Adipose tissue (tissue), 3 donors: Measurements from ENCODE around the gene KDM8. TPM values are rescaled to one million over a fixed set of nuclear protein-coding genes. Genes with fewer than 3 reads are reported as not detected.
"Not testable (repeated sequence)": the region's sequence is repeated elsewhere in the genome, so short reads cannot be mapped to it uniquely, and the experiment has no call there.

Experiments used
- H3K27ac ChIP-seq: one replicate; pipeline ENCODE4 v1.5.1; 2013; ENCODE audit warnings: low read depth, low read length
- WGBS, 3 donors: extraction: QIAGEN DNeasy Blood & Tissue Kit; methylation state at CpG; one replicate each; pipeline ENCODE4 v1.1.7; 2013; 5-methylcytosine and 5-hydroxymethylcytosine counted together
- polyA plus RNA-seq, 3 donors: library from polyadenylated mRNA; stranded (reverse); fragments of 200-250 nt; gene quantifications; one replicate each; pipeline ENCODE4 v1.2.3, GENCODE V29; 2013
- donor health status: healthy with polysubstance abuse.
- donor health status: Bipolar disorder and iron deficiency.
- donor health status: healthy.

The KDM8 gene
- polyA plus RNA-seq, 3 donors = 2.5 to 4.2 (median 2.6) TPM

- not testable (repeated sequence) for H3K27ac ChIP-seq
- 49 to 76% (median 75%) methylated on average over 1 of the region's 1 CpG for WGBS, 3 donors
Observed at GRCh38 chr16:27247076-27247475, 43.8 kb downstream of the KDM8 start.

DNA sequence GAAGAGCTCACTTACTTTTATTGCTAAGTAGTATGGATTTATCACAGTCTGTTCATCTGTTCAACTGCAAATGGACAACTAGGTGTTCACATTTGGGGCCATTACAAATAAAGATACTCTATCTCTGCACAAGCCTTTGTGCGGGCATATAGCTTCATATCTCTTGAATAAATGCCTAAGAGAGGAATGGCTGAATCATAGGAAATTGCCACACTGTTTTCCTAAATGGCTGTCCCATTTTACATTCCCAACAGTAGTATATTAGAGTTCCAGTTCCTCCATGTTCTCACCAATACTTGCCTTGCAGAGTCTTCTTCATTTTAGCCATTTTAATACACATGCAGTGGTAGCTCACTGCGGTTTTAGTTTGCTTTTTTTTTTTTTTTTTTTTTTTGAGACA is 44.7 kb downstream of the KDM8 start:
- WGBS, 3 donors = 89 to 97% (median 93%) methylated on average over 2 of the region's 2 CpGs
- no peak overlapping the region for H3K27ac ChIP-seq

DNA sequence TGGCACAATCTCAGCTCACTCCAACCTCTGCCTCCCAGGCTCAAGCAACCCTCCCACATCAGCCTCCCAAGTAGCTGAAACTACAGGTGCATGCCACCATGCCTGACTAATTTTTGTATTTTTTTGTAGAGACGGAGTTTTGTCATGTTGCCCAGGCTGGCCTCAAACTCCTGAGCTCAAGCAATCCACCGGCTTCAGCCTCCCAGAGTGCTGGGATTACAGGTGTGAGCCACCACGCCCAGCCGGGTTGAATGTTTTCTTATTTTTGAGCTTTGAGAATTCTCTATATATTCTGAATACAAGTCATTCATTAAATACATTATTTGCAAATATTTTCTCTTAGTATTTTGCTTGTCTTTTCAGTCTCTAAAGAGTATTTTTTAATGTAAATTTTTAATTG is 45.6 kb downstream of the KDM8 start:
- 98 to 100% (median 99%) methylated on average over 4 of the region's 4 CpGs for whole genome bisulfite sequencing, 3 donors
- not testable (repeated sequence) for H3K27ac ChIP-seq

DNA sequence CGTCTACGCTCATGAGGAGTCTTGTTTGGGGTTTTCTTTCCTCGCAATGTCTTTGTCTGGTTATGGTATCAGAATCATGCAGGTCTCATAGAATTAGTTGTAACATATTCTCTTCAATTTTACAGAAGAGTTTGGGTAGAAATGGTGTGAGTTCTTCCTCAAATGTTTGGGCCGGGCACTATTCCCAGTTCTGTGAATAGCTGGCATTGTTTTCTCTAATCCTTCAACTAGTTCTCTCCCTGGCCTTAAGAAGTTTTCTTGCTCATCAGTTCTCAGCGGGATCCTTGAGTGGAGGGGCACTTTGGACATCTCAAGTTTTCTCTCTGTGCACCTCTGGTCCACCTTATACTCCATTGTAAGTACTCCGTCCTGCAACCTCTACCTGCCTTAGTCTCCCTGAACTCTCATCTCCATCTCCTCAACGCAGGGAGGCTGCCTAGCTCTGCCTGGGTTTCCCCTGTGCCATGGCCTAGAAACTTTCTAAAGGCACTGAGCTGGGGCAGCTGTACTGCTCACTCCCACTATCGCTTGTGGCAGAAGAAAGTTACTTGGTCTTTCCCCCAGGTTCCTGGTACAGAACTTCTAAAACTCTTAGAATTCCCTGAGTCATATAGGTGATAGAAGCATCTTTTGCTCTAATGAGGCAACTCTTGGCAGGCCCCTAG is 48.3 kb downstream of the KDM8 start:
- 94 to 96% (median 96%) methylated on average over 8 of the region's 8 CpGs for WGBS, 3 donors
- no peak overlapping the region for H3K27ac ChIP-seq

DNA sequence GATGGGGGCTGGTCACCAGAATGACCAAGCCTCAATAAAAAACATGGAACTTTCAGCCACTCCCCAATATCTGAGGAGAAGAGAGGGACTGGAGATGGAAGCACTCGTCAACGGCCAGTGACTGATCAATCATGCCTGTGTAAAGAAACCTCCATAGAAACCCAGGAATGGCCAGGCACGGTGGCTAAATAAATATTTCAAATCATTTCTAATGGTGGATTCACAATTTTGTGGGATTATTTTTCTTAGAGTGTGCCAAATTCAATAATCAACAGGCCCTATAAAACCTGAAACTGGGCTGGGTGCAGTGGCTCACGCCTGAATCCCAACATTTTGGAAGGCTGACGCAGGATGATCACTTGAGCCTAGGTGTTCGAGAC is 48.9 kb downstream of the KDM8 start:
- 86 to 99% (median 98%) methylated on average over 6 of the region's 6 CpGs for WGBS, 3 donors
- H3K27ac ChIP-seq = no peak overlapping the region

- no peak overlapping the region for H3K27ac ChIP-seq
- WGBS, 3 donors = 84 to 92% (median 88%) methylated on average over 6 of the region's 6 CpGs
Observed at GRCh38 chr16:27253526-27253930, 50.2 kb downstream of the KDM8 start.

DNA sequence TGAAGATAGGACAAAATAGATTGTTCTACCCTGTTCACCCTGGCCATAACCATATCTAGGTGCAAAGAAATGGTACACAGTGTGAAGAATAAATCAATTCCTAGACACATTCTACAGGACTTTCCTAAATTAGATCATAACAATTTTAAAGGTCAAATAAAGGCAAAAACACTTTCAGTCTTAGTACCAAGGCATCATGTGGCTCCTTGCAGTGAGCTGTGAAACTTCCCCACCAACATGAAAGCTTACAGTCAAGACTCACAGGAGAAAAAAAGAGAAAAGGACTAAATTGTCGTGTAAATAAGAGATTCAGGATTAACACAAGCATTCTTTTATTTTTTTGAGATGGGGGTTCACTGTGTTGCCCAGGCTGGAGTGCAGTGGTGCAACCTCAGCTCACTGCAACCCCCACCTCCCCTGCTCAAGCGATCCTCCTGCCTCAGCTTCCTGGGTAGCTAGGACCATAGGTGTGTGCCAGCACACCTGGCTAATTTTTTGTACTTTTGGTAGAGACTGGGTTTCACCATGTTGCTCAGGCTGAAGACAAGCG is 51.0 kb downstream of the KDM8 start:
- H3K27ac ChIP-seq = no peak overlapping the region
- 87 to 92% (median 89%) methylated on average over 3 of the region's 3 CpGs for WGBS, 3 donors

- no peak overlapping the region for H3K27ac ChIP-seq
Observed at GRCh38 chr16:27256861-27257260, 53.5 kb downstream of the KDM8 start.

DNA sequence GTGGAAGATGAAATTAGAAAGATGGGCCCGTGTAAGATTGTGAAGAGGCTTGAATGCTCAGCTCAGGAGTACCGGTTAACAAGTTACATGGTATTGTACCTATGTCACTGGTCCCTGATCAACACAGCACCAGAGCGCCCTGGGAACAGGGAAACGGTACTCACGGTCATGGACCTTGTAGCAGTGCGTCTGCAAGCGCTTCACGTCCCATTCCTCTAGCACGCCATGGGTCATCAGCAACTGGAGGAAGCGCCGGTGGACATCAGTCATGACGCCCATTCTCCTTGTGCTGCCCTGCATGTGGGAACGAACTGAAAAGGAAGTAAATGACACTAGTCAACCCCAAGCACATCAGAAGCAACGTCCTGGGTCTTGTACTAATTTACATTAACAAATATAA is 53.9 kb downstream of the KDM8 start:
- WGBS, 3 donors = 89 to 94% (median 92%) methylated on average over 14 of the region's 14 CpGs
- H3K27ac ChIP-seq = no peak overlapping the region

More at GRCh38 chr16:27256861-27257260, 53.5 kb downstream of the KDM8 start:
- 98 to 99% (median 99%) methylated on average over 3 of the region's 3 CpGs for WGBS, 3 donors

- 54 to 79% (median 60%) methylated on average over 3 of the region's 3 CpGs for WGBS, 3 donors
- H3K27ac ChIP-seq = no peak overlapping the region
Observed at GRCh38 chr16:27258241-27258734, 55.0 kb downstream of the KDM8 start.

DNA sequence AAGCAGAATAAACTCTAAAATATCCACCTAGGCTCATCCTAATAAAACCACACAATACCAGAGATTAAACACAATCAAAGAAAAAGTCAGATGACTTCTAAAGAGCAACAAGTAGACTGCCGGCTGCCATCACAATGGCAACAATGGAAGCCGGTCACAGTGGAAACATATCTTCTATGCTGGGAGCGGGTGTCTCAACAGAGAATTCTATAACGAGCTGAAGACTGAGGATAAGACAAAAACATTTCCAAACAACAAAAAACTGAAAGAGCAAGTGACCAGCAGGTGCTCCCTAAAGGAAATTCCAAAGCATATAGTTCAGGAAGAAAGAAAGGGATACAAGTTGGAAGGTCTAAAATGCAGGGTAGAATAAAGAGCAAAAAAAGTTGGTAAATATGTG is 56.4 kb downstream of the KDM8 start:
- WGBS, 3 donors = 85 to 88% (median 86%) methylated on average over 4 of the region's 4 CpGs
- no peak overlapping the region for H3K27ac ChIP-seq

DNA sequence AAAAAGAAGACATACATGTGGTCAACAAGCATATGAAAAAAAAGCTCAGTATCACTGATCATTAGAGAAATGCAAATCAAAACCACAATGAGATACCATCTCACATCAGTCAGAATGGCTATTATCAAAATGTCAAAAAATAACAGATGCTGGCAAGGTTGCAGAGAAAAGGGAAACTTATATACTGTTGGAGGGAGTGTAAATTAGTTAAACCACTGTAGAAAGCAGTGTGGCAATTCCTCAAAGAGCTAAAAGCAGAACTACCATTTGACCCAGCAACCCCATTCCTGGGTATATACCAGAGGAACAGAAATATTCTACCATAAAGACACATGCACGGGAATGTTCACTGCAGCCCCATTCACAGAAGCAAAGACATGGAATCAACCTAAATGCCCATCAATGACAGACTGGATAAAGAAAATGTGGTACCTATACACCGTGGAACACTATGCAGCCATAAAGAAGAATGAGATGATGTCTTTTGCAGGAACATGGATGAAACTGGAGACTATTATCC is 59.6 kb downstream of the KDM8 start:
- H3K27ac ChIP-seq = not testable (repeated sequence)
- WGBS, 3 donors = 83 to 94% (median 90%) methylated on average over 2 of the region's 2 CpGs

GRCh38 chr16:27264151-27264550 is 60.8 kb downstream of the KDM8 start:
- H3K27ac ChIP-seq = no peak overlapping the region
- 67 to 79% (median 73%) methylated on average over 6 of the region's 6 CpGs for WGBS, 3 donors

DNA sequence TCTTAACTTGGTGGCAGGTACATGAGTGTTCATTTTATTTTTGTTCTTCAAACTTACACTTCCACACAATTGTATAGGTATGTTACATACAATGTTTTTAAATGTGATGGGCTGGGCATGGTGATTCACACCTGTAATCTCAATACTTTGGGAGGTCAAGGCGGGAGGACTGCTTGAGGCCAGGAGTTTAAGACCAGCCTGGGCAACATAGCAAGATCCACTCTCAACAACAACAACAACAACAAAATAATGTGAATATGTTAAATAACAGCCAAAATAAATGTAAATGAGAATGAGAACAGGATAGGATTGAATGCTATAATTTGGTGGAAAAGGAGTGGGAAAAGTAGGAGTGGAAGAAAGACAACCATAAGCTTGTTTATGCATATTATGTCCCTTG is 62.7 kb downstream of the KDM8 start:
- WGBS, 3 donors = 96 to 100% (median 98%) methylated on average over 1 of the region's 1 CpG
- no peak overlapping the region for H3K27ac ChIP-seq

- 76 to 85% (median 78%) methylated on average over 8 of the region's 8 CpGs for WGBS, 3 donors
Observed at GRCh38 chr16:27267037-27267677, 63.8 kb downstream of the KDM8 start.

GRCh38 chr16:27268376-27269299 is 65.3 kb downstream of the KDM8 start, which contains the start of gene NSMCE1:
Gene NSMCE1 (minus strand): TSS chr16:27268772. CDS start chr16:27257570, 11,202 bp downstream.
- no peak within 1 kb of the TSS for H3K27ac ChIP-seq
- whole genome bisulfite sequencing, 3 donors = 7 to 9% (median 8%) methylated on average over 58 of the region's 58 CpGs

More at GRCh38 chr16:27267037-27267677, 63.8 kb downstream of the KDM8 start:
- H3K27ac ChIP-seq = no peak overlapping the region

DNA sequence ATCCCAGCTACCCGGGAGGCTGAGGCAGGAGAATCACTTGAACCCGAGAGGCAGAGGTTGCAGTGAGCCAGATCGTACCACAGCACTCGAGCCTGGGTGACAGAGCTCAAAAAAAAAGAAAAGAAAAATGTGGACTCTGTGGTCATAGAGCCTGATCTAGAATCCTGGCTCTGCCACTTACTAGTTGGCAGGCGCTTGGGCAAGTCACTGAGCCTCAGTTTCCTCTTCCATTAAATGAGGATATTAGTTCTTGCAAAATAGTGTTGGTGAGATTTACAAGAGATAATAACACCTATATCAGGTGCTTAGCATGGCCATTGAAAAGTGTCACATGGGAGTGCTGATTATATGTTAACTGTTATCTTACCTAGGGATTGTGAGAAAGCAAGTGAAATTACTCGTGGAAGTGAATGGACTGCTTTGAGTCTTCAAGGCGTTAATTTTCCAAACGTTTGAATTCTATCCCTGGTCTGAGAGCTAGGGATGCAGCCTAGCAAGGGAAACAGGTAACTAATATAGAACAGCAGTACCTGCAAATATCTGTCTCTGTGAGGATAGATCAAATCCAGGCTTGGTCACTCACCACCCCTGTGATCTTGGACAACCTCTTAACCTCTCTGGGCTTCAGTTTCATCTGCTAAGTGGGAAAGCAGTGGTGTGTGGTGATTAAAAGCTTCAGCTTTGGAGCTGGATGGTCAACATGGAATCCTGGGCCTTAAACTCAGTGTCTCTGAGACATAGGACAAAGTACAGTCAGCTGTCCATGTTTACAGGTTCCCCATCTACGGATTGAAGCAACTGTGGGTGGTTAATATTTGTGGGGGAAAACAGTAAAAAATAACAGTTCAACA is 66.2 kb downstream of the KDM8 start:
- no peak overlapping the region for H3K27ac ChIP-seq
- WGBS, 3 donors = 64 to 84% (median 83%) methylated on average over 9 of the region's 9 CpGs
